GM19328 (cell line): ENCODE data around the gene CDHR3.
"Not testable (repeated sequence)": the region's sequence is repeated elsewhere in the genome, so short reads cannot be mapped to it uniquely, and the experiment has no call there.

Source experiments
- ATAC-seq: cut with Tn5 transposase; IDR thresholded peaks from one replicate; pipeline ENCODE4 v1.9.1; 2021; ENCODE audit warnings: mild to moderate bottlenecking, moderate library complexity; ENCODE audit not compliant: unreplicated experiment

Gene CDHR3

DNA sequence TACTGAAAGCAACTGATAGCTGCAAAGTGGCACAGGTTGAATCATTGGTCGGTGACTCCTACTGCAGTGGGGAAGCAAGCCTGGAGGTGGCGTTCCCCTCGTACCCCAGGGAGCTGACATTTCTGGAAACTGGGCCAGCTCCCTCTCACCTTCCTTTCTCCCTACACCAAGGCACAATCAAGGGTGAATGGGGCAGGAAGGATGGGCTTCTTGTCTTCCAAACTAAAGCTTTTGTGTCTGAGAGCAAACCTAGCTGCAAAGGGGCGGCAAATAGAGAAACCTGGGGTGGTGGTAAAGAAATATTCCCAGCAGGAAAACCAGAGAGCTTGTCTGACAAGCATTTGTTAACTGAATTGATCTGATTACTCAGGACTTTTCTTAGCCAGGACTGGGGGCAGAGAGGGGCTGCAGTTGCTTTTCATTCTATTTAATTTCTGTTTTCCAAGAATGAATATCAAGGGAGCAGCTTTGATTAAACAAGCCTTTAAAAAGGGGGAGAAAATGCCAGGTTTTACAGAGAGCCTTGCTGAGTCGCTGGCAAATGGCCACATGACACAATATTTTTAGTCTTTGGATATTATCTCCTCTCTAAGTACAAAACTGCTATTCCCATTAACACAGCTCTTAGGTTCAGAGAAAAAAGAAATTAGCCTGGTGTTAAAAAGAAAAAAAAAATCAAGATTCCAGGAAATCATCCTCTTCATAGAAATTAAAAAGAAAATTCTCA, 27.8 kb downstream of the CDHR3 start:
- ATAC-seq: no peak

GRCh38 chr7:105992905-105993304, 29.8 kb downstream of the CDHR3 start:
- ATAC-seq: no peak

GRCh38 chr7:105996860-105997737, 34.0 kb downstream of the CDHR3 start:
- no peak for ATAC-seq

DNA sequence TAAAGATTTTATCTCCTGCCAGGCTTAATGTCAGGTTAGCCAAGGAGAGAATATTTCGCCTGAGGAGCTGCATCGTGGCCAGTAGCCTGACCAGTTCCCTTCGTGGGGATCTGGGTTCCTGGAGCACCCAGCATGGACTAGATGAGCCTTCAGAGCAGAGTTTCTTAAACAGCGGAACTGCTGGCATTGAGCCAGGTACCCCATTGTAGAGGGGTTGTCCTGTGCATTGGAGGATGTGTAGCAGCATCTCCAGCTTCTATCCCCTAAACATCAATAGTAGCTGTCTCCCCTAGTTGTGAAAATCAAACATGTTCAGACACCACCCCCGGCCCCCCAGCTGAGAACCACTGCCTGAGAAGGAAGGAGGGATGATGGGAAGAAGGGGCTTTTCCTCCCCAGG, 36.2 kb downstream of the CDHR3 start:
- ATAC-seq: no peak

GRCh38 chr7:106001196-106001595, 38.1 kb downstream of the CDHR3 start:
- ATAC-seq: no peak

- no peak for ATAC-seq
Observed at GRCh38 chr7:106001886-106002285, 38.8 kb downstream of the CDHR3 start.

DNA sequence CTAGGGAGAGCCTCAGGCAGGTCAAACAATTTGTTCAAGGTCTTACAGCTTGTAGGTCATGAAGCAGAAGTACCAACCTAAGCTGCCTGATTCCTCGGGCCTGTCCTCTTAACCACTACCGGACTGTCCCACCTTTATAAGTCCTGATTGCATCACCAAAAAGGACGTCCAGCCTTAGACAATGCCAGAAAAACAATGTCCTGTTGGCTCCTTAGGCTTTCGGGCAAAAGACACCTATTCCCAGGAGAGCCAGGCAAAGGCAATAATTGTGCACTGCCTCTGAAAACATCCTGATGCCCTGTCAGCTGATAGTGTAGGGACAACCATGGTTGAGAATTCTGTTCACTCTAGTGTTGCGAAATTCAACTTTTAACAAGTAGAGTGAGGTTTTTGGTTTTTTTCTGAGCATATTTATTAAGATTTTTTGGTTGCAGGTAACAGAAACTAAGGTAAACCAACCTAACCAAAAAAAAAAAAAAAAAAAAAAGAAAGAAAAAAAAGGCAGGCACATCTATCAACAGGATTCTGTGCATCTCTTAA, 40.5 kb downstream of the CDHR3 start:
- no peak for ATAC-seq

DNA sequence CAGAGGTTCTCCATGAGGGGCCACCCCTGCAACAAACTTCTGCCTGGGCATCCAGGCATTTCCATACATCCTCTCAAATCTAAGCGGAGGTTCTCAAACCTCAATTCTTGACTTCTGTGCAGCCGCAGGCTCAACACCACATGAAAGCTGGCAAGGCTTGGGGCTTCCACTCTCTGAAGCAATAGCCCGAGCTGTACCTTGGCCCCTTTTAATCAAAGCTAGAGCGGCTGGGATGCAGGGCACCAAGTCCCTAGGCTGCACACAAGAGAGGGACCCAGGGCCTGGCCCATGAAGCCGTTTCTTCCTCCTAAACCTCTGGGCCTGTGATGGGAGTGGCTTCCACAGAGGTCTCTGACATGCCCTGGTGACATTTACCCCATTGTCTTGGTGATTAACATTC, 43.8 kb downstream of the CDHR3 start:
- no peak for ATAC-seq

DNA sequence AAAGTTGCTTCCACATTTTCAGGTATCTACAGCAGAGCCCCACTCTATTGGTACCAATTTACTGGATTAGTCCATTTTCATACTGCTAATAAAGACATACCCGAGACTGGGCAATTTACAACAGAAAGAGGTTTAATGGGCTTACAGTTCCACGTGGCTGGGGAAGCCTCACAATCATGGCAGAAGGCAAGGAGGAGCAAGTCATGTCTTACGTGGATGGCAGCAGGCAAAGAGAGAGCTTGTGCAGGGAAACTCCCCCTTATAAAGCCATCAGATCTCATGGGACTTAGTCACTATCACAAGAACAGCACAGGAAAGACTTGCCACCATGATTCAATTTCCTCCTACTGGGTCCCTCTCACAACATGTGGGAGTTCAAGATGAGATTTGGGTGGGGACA, 44.7 kb downstream of the CDHR3 start:
- not testable (repeated sequence) for ATAC-seq

DNA sequence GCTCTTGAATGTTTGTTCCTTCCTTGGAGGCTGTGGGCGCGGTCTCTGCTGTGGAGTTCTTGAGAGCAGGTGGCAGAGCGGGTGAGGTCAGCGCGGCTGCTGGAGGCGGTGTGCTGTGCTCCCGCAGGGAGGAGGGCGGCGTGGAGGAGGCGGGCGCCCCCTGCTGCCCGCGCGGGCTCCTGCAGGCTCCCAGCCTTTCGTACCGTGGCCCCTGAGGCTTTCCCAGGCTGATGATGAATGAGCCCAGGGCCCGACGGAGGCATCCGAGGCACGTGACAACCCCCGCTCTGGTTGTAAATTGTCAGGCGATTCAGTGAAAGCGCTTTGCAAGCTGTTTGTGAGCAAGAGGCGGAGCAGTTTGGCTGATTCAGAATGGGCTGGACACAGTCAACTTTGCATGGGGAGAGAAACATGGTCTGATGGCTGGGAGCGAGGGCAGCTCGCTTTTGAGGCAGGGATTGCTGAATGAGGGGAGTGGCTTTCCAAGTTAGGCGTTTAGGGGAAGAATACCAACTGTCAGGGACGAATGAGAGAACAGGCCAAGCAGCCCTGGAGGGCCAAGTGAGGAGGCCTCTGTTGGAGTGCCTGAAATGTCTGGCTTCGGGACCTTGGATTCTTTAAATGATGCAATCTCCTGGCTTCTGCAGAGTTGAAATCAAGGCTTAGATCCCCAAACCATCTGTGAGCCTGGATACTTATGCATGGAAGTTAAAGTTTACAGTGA, 46.6 kb downstream of the CDHR3 start:
- peak; percentile 62 for ATAC-seq

DNA sequence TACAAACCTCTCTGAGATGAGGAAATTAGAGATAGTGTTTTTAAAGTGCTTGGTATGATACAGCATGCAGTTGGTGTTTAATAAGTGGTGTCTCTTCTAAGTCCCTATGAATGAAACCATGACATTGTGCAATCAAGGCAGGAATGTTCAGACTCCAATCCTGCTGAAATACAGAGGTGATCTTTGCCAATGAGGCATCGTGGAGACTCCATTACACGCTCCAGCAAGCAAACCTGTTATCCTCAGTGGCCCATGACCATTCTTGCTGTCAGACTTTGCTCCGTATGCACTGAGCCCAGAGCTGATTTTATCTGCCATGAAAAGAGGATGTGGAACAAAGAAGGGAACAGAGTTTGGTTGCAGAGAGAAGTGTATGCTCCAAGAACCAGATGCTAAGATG, 47.3 kb downstream of the CDHR3 start:
- ATAC-seq: no peak

- no peak for ATAC-seq
Observed at GRCh38 chr7:106010866-106011265, 47.8 kb downstream of the CDHR3 start.

DNA sequence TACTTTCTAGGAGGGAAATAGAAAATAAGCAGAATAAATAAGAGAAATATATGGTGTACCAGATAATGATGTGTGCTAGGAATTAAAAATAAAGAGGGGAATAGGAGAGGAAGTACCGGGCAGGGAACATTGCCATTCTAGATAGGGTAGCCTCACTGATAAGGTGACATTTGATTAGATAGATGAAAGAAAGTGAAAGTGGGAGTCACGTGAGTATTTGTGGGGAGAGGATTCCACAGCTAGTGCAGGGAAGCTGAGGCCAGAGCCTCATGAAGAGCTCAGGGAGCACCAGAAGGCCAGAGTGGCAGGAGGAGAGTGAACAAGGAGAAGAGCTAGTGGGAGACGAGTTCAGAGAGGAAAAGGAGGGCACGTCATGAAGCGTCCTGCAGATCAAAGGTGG, 49.1 kb downstream of the CDHR3 start:
- no peak for ATAC-seq

GRCh38 chr7:106012935-106013439, 49.9 kb downstream of the CDHR3 start:
- ATAC-seq: no peak

DNA sequence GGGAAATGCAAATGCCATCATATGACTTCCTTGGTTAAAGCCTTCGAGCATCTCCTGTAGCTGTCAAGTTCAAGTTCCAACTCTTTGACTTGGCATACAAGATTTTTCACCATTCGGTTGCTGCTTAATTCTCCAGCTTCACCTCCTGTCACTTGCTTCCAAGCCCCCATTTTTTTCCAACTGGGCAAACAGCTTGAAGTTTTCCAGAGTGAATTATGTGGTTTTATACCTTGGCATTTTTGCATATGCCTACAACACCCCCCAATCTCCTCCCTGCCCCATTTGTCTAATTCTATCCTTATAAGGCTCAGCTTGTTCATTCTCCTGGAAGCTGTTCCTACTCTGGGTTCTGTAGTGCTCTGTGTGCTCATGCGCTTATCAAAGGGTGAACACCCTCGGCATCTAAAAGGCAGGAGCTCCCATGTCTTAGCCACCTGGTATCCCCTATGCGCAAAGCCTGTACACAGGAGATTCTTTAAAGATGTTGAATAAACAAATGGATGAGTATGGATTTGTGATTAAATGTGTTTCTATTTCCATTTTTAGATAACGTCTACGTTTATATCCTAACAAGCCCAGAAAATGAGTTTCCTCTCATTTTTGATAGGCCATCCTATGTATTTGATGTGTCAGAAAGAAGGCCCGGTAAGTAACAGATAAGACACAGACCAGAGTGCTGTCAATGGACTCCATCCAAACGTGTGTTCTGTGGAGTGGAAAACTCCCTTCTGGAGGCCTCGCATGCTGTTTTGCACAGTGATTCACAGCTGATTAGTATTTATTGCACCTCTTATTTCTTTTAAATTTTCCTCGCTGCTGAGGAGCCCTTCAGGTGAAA, 52.5 kb downstream of the CDHR3 start:
- ATAC-seq: no peak

GRCh38 chr7:106016331-106016730, 53.3 kb downstream of the CDHR3 start:
- no peak for ATAC-seq

- no peak for ATAC-seq
Observed at GRCh38 chr7:106017657-106018056, 54.6 kb downstream of the CDHR3 start.

DNA sequence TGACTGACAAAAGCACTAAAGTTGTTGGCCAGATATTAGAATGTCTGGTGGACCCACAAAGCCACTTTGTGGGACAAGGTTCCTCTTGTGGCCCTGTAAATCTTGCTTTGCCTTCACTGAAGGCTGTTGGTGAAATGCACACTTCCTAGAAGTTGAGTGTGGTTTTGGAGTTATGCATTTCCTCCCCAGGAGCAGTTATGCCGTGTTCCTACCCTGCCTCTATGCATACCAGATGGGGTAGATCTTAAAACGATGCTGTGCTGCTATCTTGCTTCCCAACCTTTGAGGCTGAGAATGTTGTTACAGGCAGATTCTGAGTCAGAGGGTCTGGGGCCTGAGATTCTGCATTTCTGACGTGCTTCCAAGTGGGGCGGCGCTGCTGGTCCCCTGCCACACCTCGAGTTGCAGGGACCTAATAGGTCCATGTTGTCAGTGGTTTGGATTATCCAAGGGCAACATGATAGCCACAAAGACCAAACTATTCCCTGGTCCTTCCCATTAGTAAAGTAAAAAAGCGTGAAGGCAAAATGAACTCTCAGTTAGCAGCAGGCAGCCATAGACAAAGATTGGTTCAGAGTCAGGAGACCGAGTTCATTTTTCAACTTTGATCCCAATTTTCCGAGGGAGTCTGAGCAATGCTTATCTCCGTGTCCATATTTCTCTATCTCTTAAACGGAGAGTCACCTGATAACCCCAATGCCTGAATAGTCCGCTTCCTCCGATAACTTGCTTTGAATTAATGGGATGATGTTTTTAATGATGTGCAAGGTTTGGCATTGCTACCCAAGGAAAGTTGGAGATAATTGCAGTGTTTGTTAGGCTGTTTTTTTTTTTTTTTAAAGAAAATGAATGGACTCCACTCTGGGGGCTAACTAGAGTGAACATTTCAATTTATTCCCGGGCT, 55.8 kb downstream of the CDHR3 start:
- ATAC-seq: no peak

DNA sequence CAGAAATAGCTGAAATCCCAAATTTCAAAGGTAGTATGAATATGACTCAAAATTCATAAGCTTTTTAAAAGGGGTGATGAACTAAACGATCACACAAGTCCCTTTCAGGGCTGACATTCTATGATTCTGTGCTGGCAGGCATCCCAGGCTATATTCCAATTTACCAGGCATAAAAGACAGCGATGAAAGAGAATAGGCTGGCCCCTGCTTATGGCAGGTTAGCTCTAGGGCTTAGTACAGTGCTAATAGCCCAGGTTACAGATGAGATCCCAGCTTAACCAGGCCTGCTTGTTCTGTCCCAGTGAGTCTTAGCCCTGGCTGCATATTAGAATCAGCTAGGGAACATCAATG, 56.4 kb downstream of the CDHR3 start:
- ATAC-seq: no peak
